Activated effector memory CD4-positive, alpha-beta T cell treated with Interleukin-2 at 50 U/mL for 16 hours (primary cell): ENCODE results near the gene FIGNL1.
"Not testable (repeated sequence)": the region's sequence is repeated elsewhere in the genome, so short reads cannot be mapped to it uniquely, and the experiment has no call there.

Experiments used
- DNase-seq: peaks from one replicate; pipeline ENCODE4 v3.0.0-alpha.2; 2020

The FIGNL1 gene

DNA sequence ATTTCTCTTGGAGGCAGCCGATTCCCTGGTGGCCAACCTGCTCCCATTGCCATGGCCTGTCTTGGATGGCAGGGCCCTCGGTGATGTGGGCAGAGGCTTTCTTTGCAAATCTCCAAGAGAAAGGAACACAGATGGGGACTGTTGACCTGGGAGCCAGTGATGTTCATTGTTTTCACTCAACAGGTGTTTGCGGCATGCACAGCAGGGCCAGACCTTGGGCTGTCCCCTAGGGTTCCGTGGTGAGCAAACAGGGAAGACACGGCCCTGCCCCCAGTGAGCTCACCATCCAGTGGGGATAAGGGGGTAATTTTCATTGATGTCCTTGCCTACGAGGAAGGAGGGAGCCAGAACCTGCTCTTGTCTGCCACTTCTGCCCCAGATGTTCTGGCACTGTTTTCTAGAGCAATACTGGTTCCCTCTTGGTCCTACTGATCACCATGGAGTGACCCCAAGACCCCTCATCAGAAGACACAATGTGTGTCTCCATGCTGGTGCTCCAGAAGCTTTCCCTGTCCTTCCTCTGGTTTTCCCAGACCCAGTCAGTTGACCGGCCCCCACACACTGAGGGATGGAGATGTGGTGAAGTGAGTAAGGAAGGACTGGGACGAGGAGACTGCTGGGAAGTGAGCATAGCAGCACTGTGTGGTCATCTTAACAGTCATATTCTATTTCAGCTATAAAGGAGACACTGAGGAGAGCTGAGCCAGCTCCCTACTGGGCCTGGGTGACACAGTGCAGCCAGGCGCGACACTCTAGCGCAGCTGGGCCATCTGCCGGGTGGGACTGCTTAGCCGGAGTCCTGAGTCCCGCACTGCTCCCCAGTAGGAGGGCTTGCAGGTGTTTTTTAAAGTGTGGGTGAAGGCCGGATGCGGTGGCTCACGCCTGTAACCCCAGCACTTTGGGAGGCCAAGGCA, 20.4 kb upstream of the FIGNL1 start:
- no peak for DNase-seq

DNA sequence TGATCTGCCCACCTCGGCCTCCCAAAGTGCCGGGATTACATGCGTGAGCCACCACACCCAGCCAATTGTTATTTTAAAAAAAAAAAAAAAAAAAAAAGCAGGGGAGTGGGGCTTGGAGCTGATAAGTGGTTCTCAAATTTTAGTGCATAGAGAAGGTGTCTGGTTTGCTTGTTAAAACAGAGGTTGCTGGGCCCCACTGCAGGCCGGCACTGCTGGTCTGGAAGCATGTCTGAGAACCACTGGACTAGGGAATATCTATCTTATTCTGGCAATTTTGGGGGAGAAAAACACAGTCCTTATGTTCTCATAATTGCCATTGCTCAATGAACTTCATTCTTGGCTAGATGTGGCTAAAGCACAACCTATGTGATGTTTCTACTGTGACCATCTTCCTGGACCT, 19.0 kb upstream of the FIGNL1 start:
- DNase-seq, result no peak

DNA sequence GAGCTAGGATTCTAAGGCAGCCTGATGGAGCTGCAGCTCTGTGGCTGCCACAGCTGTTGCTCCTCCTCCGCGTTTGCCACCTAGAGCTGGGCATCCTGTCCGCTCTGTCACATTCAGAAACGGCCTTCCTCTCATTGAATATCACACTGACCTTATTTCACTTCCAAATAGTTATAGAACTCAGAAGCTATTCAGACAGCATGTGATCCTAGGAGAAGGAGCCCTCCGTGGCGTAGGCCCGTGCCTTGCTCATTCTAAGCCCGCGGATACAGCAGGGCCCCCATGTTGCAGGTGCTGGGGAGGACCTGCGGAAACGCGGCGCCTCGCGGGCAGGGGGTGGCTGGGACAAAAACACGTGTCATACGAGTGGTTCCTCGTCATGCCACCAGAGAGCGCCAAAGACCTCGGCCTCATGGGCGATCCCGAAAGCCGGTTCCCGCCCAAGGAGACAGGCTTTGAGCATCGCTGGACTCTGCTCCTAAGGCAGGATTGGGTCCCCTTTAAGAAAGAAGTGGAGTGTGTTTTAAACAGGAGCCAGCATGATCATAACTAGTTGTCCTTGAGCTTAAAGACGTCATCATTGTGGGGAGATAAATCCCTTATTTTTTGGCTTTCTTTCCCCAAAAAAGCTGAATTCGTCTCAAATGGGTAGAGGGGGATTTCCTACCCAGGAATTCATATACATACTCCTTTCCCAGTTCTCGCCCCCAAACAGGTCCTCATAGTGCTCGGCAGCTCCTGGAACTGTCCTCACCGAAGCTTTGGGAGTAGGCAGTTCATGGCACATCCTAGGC, 17.9 kb upstream of the FIGNL1 start:
- peak; percentile 65 for DNase-seq

DNA sequence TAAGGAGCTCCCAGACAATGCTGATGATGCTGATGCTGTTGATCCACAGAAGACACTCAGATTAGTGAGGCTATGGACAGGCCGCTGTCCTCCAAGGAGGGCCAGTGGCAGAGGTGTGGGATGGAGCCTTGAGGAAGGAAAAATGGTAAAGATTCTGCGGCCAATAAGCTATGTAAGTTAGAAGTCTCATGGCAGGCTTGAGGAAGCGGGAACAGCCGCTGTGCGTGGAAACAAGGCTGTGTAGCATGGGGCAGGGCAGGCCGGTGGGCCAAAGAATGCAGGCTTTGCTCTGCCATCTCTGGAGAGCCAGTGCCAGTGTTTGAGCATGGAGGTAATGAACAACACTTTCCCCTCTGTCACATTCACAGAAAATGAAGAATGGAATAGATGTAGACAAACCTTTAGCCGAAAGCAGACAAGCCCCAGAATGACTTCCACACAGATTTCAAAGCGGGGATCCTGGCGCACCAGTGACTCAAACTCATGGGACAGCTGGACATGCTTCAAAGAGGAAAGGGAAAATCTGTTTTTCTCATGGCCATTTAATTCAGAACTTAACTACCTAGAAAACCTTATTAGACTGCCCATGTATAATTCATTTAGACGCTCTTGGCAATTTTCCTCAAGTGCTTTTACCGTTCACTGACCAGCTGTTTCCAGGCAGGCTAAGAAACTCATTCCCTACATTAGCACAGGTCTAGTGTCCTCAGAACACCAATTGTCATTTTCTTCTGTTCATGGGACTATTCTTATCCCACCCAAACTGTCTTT, 16.9 kb upstream of the FIGNL1 start:
- no peak for DNase-seq

DNA sequence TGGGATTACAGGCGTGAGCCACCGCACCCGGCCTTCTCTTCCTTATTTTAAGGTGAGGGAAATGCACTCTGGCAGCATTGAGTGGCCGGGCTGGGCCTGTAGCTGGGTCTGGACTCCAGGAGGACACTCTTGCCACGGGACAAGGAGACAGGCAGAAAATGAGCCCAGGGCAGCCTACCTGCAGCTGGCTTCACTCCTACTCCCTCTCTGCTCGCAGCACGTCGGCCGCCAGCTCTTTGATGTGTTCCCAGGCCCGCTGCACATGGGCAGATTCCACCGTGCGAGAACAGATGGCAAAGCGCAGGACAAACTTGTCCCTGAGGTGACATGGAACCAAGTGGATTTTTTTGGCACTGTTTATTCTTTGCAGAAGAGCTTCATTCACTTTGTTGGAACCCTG, 12.9 kb upstream of the FIGNL1 start:
- DNase-seq, result no peak

DNA sequence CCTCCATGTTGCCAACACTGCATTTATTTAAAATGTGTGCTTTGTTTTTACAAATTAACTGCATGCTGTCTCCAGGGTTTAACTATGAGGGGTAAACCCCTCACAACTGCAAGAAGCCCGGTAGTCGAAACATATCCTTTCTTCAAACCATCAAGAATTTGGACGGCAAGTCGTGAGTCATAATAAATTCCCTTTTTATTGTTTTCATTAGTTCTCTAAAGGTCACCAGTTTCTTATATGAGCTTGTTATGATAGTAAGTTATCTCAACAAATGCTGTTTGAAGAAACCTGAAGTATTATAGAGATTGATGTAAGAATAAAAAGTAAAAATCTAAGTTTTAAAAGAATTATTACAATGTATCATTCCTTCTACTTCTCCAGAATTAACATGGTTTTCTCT, 12.2 kb upstream of the FIGNL1 start:
- DNase-seq, result no peak

DNA sequence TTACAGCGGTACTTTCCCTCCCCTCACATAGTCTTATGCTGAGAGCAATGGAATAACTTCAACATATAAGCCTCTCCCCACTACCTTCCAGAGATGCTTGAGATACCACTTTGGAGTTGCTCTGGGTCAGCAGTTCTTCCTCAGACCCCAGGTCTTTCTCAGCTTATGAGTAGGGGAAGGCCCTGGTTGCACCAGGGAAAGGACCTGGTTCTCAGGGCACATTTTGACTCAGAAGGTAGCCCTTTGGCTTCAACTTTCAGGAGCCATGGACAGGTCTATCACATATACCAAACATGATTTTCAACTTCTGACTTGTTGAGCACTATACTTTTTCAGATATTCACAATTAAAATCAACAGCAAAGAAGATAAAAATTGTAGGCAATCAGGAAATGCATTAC, 11.5 kb upstream of the FIGNL1 start:
- no peak for DNase-seq

DNA sequence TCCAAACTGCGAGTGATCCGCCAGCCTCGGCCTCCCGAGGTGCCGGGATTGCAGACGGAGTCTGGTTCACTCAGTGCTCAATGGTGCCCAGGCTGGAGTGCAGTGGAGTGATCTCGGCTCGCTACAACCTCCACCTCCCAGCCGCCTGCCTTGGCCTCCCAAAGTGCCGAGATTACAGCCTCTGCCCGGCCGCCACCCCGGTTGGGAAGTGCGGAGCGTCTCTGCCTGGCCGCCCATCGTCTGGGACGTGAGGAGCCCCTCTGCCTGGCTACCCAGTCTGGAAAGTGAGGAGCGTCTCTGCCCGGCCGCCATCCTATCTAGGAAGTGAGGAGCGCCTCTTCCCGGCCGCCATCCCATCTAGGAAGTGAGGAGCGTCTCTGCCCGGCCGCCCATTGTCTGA, 9.0 kb upstream of the FIGNL1 start:
- DNase-seq, result not testable (repeated sequence)

DNA sequence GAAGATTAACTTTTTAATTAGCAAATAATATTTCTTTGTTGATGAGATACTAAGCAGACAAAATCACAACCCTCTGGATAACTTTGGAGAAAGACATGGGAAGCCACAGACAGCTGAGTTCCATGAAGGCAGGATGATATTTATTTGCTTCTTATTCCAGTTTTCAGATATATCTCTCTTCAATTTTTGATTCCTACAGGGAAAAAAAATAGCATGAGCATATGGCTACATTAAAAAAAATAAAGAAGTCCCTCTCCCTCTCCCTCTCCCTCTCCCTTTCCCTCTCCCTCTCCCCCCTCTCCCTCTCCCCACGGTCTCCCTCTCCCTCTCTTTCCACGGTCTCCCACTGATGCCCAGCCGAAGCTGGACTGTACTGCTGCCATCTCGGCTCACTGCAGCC, 8.5 kb upstream of the FIGNL1 start:
- not testable (repeated sequence) for DNase-seq

DNA sequence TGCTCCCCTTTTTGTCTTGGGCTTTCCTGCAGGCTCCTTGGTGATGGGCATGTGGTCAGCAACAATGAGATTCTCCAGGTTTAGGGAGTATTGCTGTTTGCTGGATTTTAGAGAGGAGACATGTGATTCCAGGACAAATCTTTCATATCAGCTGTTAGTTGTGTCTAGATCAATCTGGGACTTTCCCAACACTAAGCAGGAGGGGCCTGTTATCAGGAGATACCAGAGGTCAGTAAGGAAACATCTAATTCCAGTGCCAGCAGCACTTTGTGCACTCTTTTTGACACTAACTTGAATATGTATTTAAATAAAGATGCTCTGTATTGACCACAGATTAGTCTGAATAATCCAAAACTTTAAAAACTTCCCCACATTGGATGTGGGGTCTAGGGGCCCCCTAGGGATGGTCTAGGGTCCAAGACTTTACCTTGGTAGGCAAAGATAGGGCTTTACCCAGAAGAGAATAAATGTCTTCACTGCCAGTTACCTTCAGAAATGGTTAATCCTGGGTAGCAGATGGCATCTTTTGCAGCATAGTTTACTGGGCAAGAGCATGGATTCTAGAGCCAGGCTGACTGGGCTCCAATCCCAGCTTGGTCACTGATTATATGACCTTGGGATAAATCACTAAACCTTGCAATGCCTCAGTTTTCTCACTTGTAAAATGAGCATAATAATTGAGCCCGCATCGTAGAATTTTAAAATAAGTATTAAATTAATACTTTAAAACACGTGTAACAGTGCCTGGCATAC, 6.4 kb upstream of the FIGNL1 start:
- DNase-seq, result no peak

DNA sequence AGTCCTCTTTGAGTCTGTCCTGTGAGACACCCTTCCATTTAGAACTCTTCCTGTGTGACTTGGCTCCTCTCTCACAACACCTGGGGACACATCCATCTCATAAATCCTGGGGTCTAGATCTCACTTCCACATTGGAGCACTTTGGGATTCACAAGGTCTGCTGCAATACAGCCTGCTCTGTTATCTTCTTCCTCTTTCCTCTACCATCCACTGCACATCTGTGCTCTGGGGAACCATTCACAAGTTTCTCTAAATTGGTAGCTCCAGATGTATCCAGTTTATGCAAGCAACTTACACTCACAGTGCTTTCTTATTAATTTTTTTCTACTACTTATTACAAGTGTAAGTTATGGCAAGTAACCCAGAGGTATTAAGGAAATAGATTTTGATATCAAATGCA, 5.5 kb upstream of the FIGNL1 start:
- no peak for DNase-seq

DNA sequence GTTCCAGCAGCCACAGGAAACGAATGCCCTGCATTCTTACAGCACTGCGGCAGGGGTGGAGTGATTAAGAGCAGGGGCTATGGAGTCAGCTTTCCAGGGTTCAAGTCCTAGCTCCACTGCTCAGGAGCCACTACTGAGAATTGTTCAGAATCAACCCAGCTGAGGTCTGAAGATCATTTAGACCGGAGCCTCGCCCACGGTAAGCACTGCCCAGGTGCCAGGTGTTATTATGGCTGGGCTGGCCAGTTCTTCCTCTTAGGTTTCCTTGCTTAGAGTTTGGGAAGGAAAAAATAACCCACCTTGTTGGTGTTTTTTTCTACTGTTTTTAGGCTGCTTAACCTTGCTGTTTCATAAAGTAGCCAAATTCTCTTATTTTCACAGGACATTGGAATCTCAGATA, 4.8 kb upstream of the FIGNL1 start:
- no peak for DNase-seq

DNA sequence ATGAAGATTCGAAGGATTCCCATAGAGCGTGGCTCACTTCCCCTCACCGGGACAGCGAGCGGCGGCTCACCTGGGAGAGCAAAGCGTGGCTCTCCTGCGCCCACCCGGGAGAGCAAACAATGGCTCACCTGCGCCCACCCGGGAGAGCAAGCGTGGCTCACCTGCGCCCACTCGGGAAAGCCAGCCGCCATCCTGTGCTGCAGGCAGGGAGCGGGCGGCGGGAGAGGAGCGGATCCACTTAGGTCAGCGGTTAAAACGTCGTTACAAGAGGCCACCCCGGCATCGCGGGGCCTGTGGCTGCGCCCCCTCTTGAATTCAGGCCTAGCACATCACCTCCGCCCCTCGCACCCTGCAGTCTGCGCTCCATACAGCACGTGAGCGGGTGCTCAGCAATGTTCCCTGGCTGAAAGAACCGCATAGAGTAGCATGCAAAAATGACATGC, 461 bp upstream of the FIGNL1 start:
- DNase-seq, result peak; percentile 17

DNA sequence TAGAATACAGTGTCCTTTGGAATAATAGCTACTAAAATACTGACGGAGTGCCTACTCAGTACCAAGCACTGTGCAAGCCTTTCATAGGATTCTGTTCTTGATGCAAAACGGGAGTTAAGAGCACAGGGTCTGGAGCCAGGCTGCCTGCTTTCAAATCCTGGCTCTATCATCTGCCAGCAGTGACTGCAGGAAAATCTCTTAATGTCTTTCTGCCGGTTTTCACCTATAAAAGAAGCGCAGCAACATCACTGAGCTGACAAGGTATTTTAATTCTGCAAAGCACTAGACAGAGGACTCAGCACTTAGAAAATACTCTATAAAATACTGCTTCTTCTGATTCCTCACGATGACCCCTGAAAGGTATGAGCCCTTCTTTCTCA, 659 bp downstream of the FIGNL1 start:
- DNase-seq, result no peak

DNA sequence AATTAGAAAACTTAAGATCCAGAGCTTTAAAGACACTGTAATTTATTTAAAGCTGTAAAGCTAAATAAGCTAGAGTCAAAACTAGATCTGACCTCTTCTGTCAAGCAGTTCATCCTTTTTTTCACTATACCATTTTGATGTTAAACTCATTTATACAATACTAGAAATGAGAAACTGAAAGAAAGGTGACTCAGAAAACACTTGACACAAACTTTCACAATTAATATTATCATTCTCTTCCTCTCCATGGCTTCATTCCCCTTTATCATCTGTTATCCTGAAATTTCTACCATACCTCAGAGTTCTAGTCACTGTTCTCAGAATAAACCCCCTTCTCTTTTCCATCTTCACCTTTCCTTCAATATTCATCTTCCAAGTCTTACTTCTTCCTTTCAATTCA, 1.3 kb downstream of the FIGNL1 start:
- no peak for DNase-seq

DNA sequence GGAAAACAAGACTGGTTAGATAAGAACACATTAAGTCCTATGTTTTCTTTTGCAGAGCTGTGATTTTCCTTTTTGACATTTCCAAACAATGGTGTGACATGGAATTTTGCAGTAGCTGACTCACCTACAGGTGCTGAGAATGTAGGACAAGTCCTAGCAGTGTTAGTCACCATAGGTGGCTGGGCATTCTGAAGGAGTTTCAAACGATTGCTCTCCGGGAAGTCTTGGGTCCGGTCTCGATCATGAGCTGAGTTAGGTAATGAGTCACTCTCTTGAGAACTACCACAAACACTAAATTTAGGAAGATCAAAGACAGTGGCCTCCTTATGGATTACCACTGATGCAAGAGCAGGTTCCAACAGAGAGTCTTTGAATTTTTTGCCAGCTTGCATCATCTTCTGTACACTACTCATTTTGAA, 3.6 kb downstream of the FIGNL1 start:
- no peak for DNase-seq

DNA sequence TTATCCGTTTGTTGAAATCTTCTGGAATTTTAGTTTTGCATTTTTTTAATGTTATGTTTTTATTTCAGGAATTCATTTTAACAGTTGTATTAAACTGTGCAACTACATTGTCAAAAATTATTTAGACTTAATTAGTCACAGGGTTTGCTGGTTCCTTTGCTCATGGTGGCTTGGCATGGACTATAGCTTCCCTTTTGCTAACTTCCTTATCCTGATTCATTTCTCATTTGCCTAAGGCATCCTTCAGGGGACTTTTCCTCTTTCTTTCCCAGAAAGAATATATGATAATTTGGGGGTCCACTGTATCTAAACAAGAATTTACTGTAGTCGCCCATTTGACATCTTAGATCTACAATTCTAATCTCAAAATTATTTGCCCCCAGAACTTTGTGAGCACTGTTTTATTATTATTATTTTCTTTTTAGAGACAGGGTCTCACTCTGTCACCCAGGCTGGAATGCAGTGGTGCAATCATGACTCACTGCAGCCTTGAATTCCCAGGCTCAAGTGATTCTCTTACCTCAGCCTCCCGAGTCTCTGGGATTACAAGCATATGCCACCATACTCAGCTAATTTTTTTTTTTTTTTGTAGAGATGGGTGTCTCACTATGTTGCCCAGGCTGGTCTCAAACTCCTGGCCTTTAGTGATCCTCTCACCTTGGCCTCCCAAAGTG, 13.9 kb downstream of the FIGNL1 start:
- no peak for DNase-seq

DNA sequence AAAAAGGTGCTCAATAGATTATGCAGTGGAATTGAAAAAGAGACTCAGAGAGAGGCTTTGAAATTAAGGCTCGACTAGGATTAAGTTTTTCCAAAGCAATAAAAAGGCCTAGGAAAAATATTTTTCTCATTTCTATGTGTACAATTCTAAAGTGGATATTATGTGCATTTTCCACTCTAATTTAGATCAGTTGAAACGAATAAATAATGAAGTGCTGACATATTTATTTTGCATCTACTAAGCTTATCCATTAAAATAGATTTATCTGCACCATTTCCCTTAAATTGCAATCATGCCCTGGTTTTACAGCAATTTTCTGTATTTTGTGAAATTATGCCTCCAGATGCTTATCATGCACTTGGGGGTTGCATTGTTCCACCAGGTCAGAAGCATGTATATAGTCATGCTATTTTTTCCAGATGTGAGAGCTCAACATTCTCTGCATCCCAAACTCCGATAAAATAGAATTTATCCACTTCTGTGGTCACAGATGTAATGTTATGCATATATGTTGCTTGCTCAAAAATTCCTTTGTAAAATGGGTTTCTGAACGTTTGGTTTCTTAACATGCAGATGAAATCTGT, 18.3 kb downstream of the FIGNL1 start:
- no peak for DNase-seq

DNA sequence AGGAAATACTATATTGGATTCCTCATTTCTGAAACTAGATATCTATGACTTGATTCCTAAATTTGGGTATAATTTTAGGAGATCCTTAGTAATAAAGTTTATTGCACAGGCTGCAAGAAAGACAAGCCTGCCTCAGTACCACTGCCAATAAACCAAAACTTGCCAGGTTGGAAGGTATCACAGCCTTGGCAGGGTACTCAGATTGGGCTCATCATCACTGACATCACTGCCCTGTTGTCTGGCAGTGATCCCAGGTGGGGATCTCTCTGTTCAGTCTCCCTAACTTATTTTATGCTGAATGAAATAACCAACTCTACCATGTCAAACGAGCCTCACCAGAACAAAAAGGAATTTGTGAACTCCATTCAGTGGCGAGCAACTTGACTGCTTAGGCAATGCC, 18.8 kb downstream of the FIGNL1 start:
- DNase-seq, result no peak

DNA sequence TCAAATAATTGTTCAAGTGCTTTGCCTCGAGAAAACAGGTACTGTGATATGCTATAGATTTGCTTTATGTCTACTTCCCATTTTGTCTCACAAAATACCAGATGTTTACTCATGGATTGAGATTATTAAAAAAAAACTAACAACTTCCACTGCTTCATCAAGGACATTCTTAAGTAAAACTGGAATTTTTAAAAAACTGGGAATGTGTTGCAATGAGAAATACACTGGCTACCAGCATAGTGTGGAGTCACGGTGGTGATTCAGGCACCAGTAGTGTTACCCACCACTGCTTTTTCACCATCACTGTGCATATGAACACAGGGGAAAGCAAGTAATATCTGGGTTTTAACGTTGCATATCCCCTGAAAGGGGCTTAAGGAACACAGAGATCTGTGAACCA, 21.2 kb downstream of the FIGNL1 start:
- no peak for DNase-seq

DNA sequence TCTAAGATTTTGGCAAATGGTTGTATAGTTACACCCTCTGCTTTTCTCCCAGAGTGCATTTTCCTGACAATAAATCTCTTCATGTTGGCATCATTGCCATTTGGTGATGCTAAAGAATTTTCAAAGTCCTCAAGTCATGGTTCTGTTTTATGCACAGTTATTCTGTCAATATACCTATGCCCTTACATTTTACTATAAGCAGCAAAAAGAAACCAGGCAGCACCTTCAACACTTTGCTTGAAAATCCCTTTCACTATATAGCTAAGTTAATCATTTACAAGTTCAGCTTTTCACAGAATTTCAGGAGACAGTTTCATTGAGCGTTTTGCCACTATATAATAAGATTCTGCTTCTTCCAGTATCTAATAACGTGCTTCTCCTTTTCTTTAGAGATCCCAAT, 22.6 kb downstream of the FIGNL1 start:
- no peak for DNase-seq
